A549 (cell line): ENCODE measurements around the gene TOM1L2. TPM values are rescaled to one million over a fixed set of nuclear protein-coding genes. Genes with fewer than 3 reads are reported as not detected.

ENCODE experiments used
- ATAC-seq, 2 experiments: fragments of 200-7000 bp in 1 of 2; fragments of >200 bp in 1 of 2; cut with Nextera tagmentation in 1 of 2; cut with Tn5 transposase in 1 of 2; 3 replicates each; pipeline versions ENCODE4 v1.8.0 to v1.9.1; 2018 to 2020; ENCODE audit warnings: mild to moderate bottlenecking in 1 of 2, moderate library complexity in 1 of 2
- CTCF ChIA-PET: fragments of 300-600 bp; sonication (Branson Sonifier 250); formaldehyde crosslinking; extraction: SDS; loops from one replicate; lab custom pipeline; 2021; ENCODE audit warnings: antibody characterized with exemption, inconsistent platforms; lab: Yijun Ruan, JAX
- POLR2A ChIA-PET: fragments of 350-600 bp; formaldehyde crosslinking; extraction: SDS; loops from one replicate; lab custom pipeline; 2021; ENCODE audit warnings: antibody characterized with exemption, inconsistent platforms; lab: Yijun Ruan, JAX
- DNase-seq, 2 experiments: peaks; one replicate each; pipeline versions ENCODE4 v3.0.0 to v3.0.0-alpha.2; 2011 to 2016; ENCODE audit warnings: low read depth in 1 of 2, low spot score in 1 of 2
- FAIRE-seq: peaks from 2 replicates; lab custom pipeline; 2011; peaks lifted over from hg19 to GRCh38; lab: Jason Lieb, UNC
- H3K27ac ChIP-seq, 2 experiments: fragments of >200 bp; sonication (Bioruptor Twin); formaldehyde crosslinking; 3 replicates each; pipeline ENCODE4 v1.5.1; 2016 to 2017
- H3K4me1 ChIP-seq: fragments of >200 bp; sonication (Bioruptor Twin); formaldehyde crosslinking; 3 replicates; pipeline ENCODE4 v1.6.1; 2016
- H3K4me2 ChIP-seq: fragments of >200 bp; sonication (Bioruptor Twin); formaldehyde crosslinking; 3 replicates; pipeline ENCODE4 v1.6.1; 2016
- H3K4me3 ChIP-seq: fragments of >200 bp; sonication (Bioruptor Twin); formaldehyde crosslinking; 3 replicates; pipeline ENCODE4 v1.5.1; 2016
- H3K9me3 ChIP-seq: fragments of >200 bp; sonication (Bioruptor Twin); formaldehyde crosslinking; 3 replicates; pipeline ENCODE4 v1.6.1; 2016
- CBX2 ChIP-seq: fragments of 200-600 bp; sonication (generic); IDR thresholded peaks from 2 replicates; pipeline ENCODE4 v1.6.1; 2016; ENCODE audit warnings: low read depth, mild to moderate bottlenecking, borderline replicate concordance
- CEBPB ChIP-seq, 2 experiments: fragments of >200 bp in 1 of 2; sonication (Bioruptor Twin) in 1 of 2; formaldehyde crosslinking in 1 of 2; IDR thresholded peaks; 2 replicates each; pipeline ENCODE4 v1.6.1; 2012 to 2016
- CHD4 ChIP-seq: fragments of 200-600 bp; sonication (generic); IDR thresholded peaks from 2 replicates; pipeline ENCODE4 v1.6.1; 2016; ENCODE audit warnings: antibody characterized with exemption, mild to moderate bottlenecking, borderline replicate concordance
- EHF ChIP-seq: fragments of 250-450 bp; sonication (Bioruptor Pico); IDR thresholded peaks from 2 replicates; pipeline ENCODE4 v1.5.0; 2020; ENCODE audit warnings: mild to moderate bottlenecking
- FOXS1 ChIP-seq: fragments of 250-450 bp; sonication (Bioruptor Pico); IDR thresholded peaks from 2 replicates; pipeline ENCODE4 v1.5.0; 2020; ENCODE audit warnings: mild to moderate bottlenecking, moderate library complexity
- HMGXB4 ChIP-seq: fragments of 250-450 bp; sonication (Bioruptor Pico); IDR thresholded peaks from 2 replicates; pipeline ENCODE4 v1.5.0; 2021; ENCODE audit warnings: mild to moderate bottlenecking, moderate library complexity, borderline replicate concordance
- HOXA7 ChIP-seq: fragments of 250-450 bp; sonication (Bioruptor Pico); IDR thresholded peaks from 2 replicates; pipeline ENCODE4 v1.5.0; 2020; ENCODE audit warnings: mild to moderate bottlenecking, moderate library complexity
- HOXB13 ChIP-seq: fragments of 250-450 bp; sonication (Bioruptor Pico); IDR thresholded peaks from 2 replicates; pipeline ENCODE4 v1.5.0; 2020; ENCODE audit warnings: low read depth, mild to moderate bottlenecking, moderate library complexity
- JUNB ChIP-seq: fragments of >200 bp; sonication (Bioruptor Twin); formaldehyde crosslinking; IDR thresholded peaks from 2 replicates; pipeline ENCODE4 v1.6.1; 2016
- MYC ChIP-seq: IDR thresholded peaks from 2 replicates; pipeline ENCODE4 v1.6.1; 2012; ENCODE audit warnings: mild to moderate bottlenecking, inconsistent platforms, low read length, improper control_type of control experiment, borderline replicate concordance
- NR3C1 ChIP-seq: fragments of >200 bp; sonication (Bioruptor Twin); formaldehyde crosslinking; IDR thresholded peaks from 3 replicates; pipeline ENCODE4 v1.6.1; 2017
- POLR2AphosphoS2 ChIP-seq: conservative IDR thresholded peaks from 2 replicates; pipeline ENCODE4 v1.6.1; 2012; ENCODE audit warnings: low read length, improper control_type of control experiment, inconsistent platforms
- RAD21 ChIP-seq, 2 experiments: fragments of >200 bp in 1 of 2; sonication (Bioruptor Twin) in 1 of 2; formaldehyde crosslinking in 1 of 2; IDR thresholded peaks in 1 of 2; conservative IDR thresholded peaks in 1 of 2; 2 replicates in 1 of 2; 3 replicates in 1 of 2; pipeline ENCODE4 v1.6.1; 2012 to 2018; ENCODE audit warnings: inconsistent platforms in 1 of 2
- RCOR1 ChIP-seq: fragments of 150-350 bp; IDR thresholded peaks from 2 replicates; pipeline ENCODE4 v1.6.1; 2014; ENCODE audit warnings: antibody characterized with exemption, low read length, low read depth
- RFX5 ChIP-seq: fragments of 450-650 bp; IDR thresholded peaks from 2 replicates; pipeline ENCODE4 v1.7.1; 2014; ENCODE audit warnings: antibody characterized with exemption, mild to moderate bottlenecking, moderate library complexity
- SREBF2 ChIP-seq: fragments of 450-650 bp; IDR thresholded peaks from 2 replicates; pipeline ENCODE4 v1.6.1; 2014; ENCODE audit warnings: mild to moderate bottlenecking, moderate library complexity
- USF2 ChIP-seq: fragments of 450-650 bp; IDR thresholded peaks from 2 replicates; pipeline ENCODE4 v1.6.1; 2014; ENCODE audit warnings: antibody characterized with exemption
- ZNF302 ChIP-seq: fragments of 250-450 bp; sonication (Bioruptor Pico); IDR thresholded peaks from 2 replicates; pipeline ENCODE4 v1.9.0; 2021; ENCODE audit warnings: inconsistent platforms, mild to moderate bottlenecking, moderate library complexity
- WGBS: methylation state at CpG from one replicate; pipeline ENCODE4 v1.1.6; 2017; ENCODE audit errors: missing lambda C conversion rate; 5-methylcytosine and 5-hydroxymethylcytosine counted together
- polyA plus RNA-seq, 4 experiments: library from polyadenylated mRNA; depleted of rRNA in 3 of 4; stranded (reverse); fragments of >200 nt; fragmentation: RNase III in 1 of 4; extraction: RNeasy Plus Mini Kit Qiagen cat#74134 plus additional on column Dnase treatment in 1 of 4; gene quantifications; 2 replicates in 3 of 4; 3 replicates in 1 of 4; pipeline ENCODE4 v1.2.3, GENCODE V29; 2011 to 2017

The TOM1L2 gene
- polyA plus RNA-seq, 2 of the 4 experiments (the other 2 are of a cell fraction) = 19.2 to 24.7 TPM

GRCh38 chr17:17963066-17963465, 9.1 kb downstream of the TOM1L2 start:
- 77% methylated on average over 4 of the region's 4 CpGs for WGBS
- no peak for DNase-seq
- POLR2A ChIA-PET = no interaction called here
- H3K4me1 ChIP-seq = peaks cover 29% of the 10 kb centered on the region
- H3K4me2 ChIP-seq = no peak overlapping the region
- H3K9me3 ChIP-seq = no peaks in the 10 kb centered on the region
- no peak overlapping the region for H3K27ac ChIP-seq
- no peak overlapping the region for H3K4me3 ChIP-seq
- no peak for TF ChIP-seq EHF (CRISPR knock-in tag)
- TF ChIP-seq USF2 = no peak
- no peak for TF ChIP-seq HOXA7 (CRISPR knock-in tag)
- TF ChIP-seq POLR2AphosphoS2 = no peak
- TF ChIP-seq JUNB = no peak
- no peak for TF ChIP-seq HOXB13 (CRISPR knock-in tag)
- no peak for TF ChIP-seq FOXS1
- no peak for TF ChIP-seq HMGXB4 (CRISPR knock-in tag)
- TF ChIP-seq NR3C1 = no peak
- no peak for TF ChIP-seq RFX5
- TF ChIP-seq, all 56 proteins: peak for 0
- FAIRE-seq (no peak), ATAC-seq (no peak)
- CTCF ChIA-PET = interaction anchor here (0.8 kb wide), 1 partner anchor 10 kb away, joined by 3 read pairs; the partner anchor contains the start of genes DRC3 and TOM1L2

- TF ChIP-seq CBX2 = no peak
- no peak for TF ChIP-seq CHD4
- TF ChIP-seq RCOR1 = no peak
- TF ChIP-seq CEBPB (IDR thresholded peaks at IDR 0.05) = no peak
- no peak for TF ChIP-seq NR3C1
- no peak for TF ChIP-seq USF2
- no peak for TF ChIP-seq ZNF302 (CRISPR knock-in tag)
- TF ChIP-seq HMGXB4 (CRISPR knock-in tag) = no peak
- TF ChIP-seq RAD21 (conservative IDR thresholded peaks at IDR 0.05 in 1 of 2, IDR thresholded peaks at IDR 0.05 in 1 of 2) = no peak
- TF ChIP-seq EHF (CRISPR knock-in tag) = no peak
- no peak for TF ChIP-seq SREBF2
- TF ChIP-seq MYC = no peak
- peak overlapping the region; percentile 81 for H3K4me2 ChIP-seq
- H3K4me1 ChIP-seq = peaks cover 39% of the 10 kb centered on the region
- no peaks in the 10 kb centered on the region for H3K9me3 ChIP-seq
- ATAC-seq = no peak
- 84% methylated on average over 5 of the region's 5 CpGs for WGBS
- FAIRE-seq = no peak
- H3K27ac ChIP-seq = peak overlapping the region; percentile 74 to 83
- DNase-seq = no peak
- CTCF ChIA-PET = interaction anchor here (0.9 to 6.2 kb wide), 6 partner anchors 10 to 148 kb away, joined by 3 to 51 read pairs (median 4); partner anchors contain the start of genes DRC3 and TOM1L2
- POLR2A ChIA-PET = interaction anchor here (0.6 to 2.9 kb wide), 3 partner anchors 12 to 41 kb away, joined by 4 to 20 read pairs (median 4); partner anchors contain the start of genes DRC3 and TOM1L2
- no peak overlapping the region for H3K4me3 ChIP-seq
Measured at GRCh38 chr17:17960500-17961030, 11.6 kb downstream of the TOM1L2 start.
